Liver (tissue), 9 donors: ENCODE measurements around the gene EDNRA. TPM values are rescaled to one million over a fixed set of nuclear protein-coding genes. Genes with fewer than 3 reads are reported as not detected.

Experiments
- DNase-seq: peaks from one replicate; pipeline ENCODE4 v3.0.0-alpha.2; 2017; ENCODE audit warnings: low spot score
- H3K27ac ChIP-seq, 2 donors: one replicate each; pipeline ENCODE4 v1.7.0; 2013; ENCODE audit warnings: inconsistent platforms in 2 of 2, low read length in 2 of 2, control low read depth in 1 of 2, low read depth in 1 of 2, mild to moderate bottlenecking in 1 of 2
- H3K27me3 ChIP-seq, 4 donors: one replicate each; pipeline versions ENCODE4 v1.6.1 to v1.7.0; 2013; ENCODE audit warnings: low read length in 3 of 4, inconsistent platforms in 1 of 4, mild to moderate bottlenecking in 1 of 4, moderate library complexity in 1 of 4; ENCODE audit not compliant: control insufficient read depth in 4 of 4, insufficient read depth in 4 of 4
- H3K36me3 ChIP-seq, 4 donors: one replicate each; pipeline versions ENCODE4 v1.6.1 to v1.7.0; 2013; ENCODE audit warnings: low read length in 3 of 4, mild to moderate bottlenecking in 3 of 4, low read depth in 1 of 4, moderate library complexity in 1 of 4; ENCODE audit not compliant: control insufficient read depth in 4 of 4, insufficient read depth in 3 of 4
- H3K4me1 ChIP-seq, 4 donors: one replicate each; pipeline versions ENCODE4 v1.6.1 to v1.7.0; 2013; ENCODE audit warnings: low read length in 3 of 4, mild to moderate bottlenecking in 3 of 4, moderate library complexity in 1 of 4; ENCODE audit not compliant: control insufficient read depth in 4 of 4, insufficient read depth in 4 of 4
- H3K4me3 ChIP-seq, 3 donors: one replicate each; pipeline versions ENCODE4 v1.6.1 to v1.7.0; 2013; ENCODE audit warnings: low read length in 3 of 3, control low read depth in 1 of 3, low read depth in 1 of 3, mild to moderate bottlenecking in 1 of 3
- H3K9ac ChIP-seq, 2 donors: one replicate each; pipeline ENCODE4 v1.7.0; 2013; ENCODE audit warnings: low read length in 2 of 2, mild to moderate bottlenecking in 2 of 2, moderate library complexity in 2 of 2, control low read depth in 1 of 2, low read depth in 1 of 2
- H3K9me3 ChIP-seq, 4 donors: one replicate each; pipeline versions ENCODE4 v1.6.1 to v1.7.0; 2013; ENCODE audit warnings: low read length in 3 of 4; ENCODE audit not compliant: control insufficient read depth in 4 of 4
- EGR1 ChIP-seq, 2 donors: IDR thresholded peaks; 2 replicates each; pipeline ENCODE4 v1.6.1; 2016 to 2018; ENCODE audit warnings: antibody characterized with exemption in 2 of 2, low read depth in 2 of 2
- FOXA1 ChIP-seq: IDR thresholded peaks from 2 replicates; pipeline ENCODE4 v1.6.1; 2016; ENCODE audit warnings: antibody characterized with exemption
- FOXA2 ChIP-seq: IDR thresholded peaks from 2 replicates; pipeline ENCODE4 v1.6.1; 2016; ENCODE audit warnings: antibody characterized with exemption
- GABPA ChIP-seq, 2 donors: IDR thresholded peaks in 1 of 2; conservative IDR thresholded peaks in 1 of 2; 2 replicates each; pipeline ENCODE4 v1.6.1; 2016; ENCODE audit warnings: antibody characterized with exemption in 2 of 2, mild to moderate bottlenecking in 1 of 2, moderate library complexity in 1 of 2
- HNF4A ChIP-seq, 2 donors: conservative IDR thresholded peaks; 2 replicates each; pipeline ENCODE4 v1.6.1; 2016; ENCODE audit warnings: antibody characterized with exemption in 2 of 2, mild to moderate bottlenecking in 2 of 2
- HNF4G ChIP-seq: IDR thresholded peaks from 2 replicates; pipeline ENCODE4 v1.6.1; 2016; ENCODE audit warnings: antibody characterized with exemption
- JUND ChIP-seq, 2 donors: IDR thresholded peaks; 2 replicates each; pipeline ENCODE4 v1.6.1; 2016; ENCODE audit warnings: antibody characterized with exemption in 2 of 2
- NR2F2 ChIP-seq: IDR thresholded peaks from 2 replicates; pipeline ENCODE4 v1.6.1; 2016; ENCODE audit warnings: antibody characterized with exemption
- RAD21 ChIP-seq, 2 donors: IDR thresholded peaks; 2 replicates each; pipeline ENCODE4 v1.6.1; 2016; ENCODE audit warnings: antibody characterized with exemption in 2 of 2, mild to moderate bottlenecking in 2 of 2
- RXRA ChIP-seq, 2 donors: IDR thresholded peaks; 2 replicates each; pipeline ENCODE4 v1.6.1; 2017 to 2018; ENCODE audit warnings: antibody characterized with exemption in 2 of 2, mild to moderate bottlenecking in 1 of 2
- SP1 ChIP-seq: IDR thresholded peaks from 2 replicates; pipeline ENCODE4 v1.6.1; 2018; ENCODE audit warnings: antibody characterized with exemption, mild to moderate bottlenecking
- TAF1 ChIP-seq: conservative IDR thresholded peaks from 2 replicates; pipeline ENCODE4 v1.6.1; 2016; ENCODE audit warnings: antibody characterized with exemption, mild to moderate bottlenecking
- YY1 ChIP-seq: IDR thresholded peaks from 2 replicates; pipeline ENCODE4 v1.6.1; 2016; ENCODE audit warnings: antibody characterized with exemption, mild to moderate bottlenecking
- WGBS: extraction: QIAGEN DNeasy Blood & Tissue Kit; methylation state at CpG from one replicate; pipeline ENCODE4 v1.1.7; 2013; 5-methylcytosine and 5-hydroxymethylcytosine counted together
- polyA plus RNA-seq, 2 donors: library from polyadenylated mRNA; stranded (reverse) in 1 of 2; unstranded in 1 of 2; fragments of 200-250 nt in 1 of 2; fragments of >200 nt in 1 of 2; fragmentation: Nextera tagmentation in 1 of 2; extraction: Ambion mirVana in 1 of 2; gene quantifications; one replicate each; pipeline versions ENCODE4 v1.2.1 to v1.2.3, GENCODE V29; 2013 to 2015
- total RNA-seq, 2 donors: library from RNA; depleted of rRNA; stranded (reverse); fragments of >200 nt; gene quantifications; one replicate each; pipeline ENCODE4 v1.2.3, GENCODE V29; 2014
- TF ChIP-seq, protein P1 (sequence below): fragments of 150-350 bp; IDR thresholded peaks from 2 replicates; pipeline ENCODE4 v1.5.1; 2017; ENCODE audit warnings: improper control_type of control experiment, low read depth, low read length; ENCODE audit not compliant: missing input control
- TF ChIP-seq, protein P2 (sequence below): IDR thresholded peaks from 2 replicates; pipeline ENCODE4 v1.6.1; 2016; ENCODE audit warnings: antibody characterized with exemption
- TF ChIP-seq, protein P3 (sequence below): IDR thresholded peaks from 2 replicates; pipeline ENCODE4 v1.6.1; 2016; ENCODE audit warnings: antibody characterized with exemption, mild to moderate bottlenecking
- TF ChIP-seq, protein P4 (sequence below): IDR thresholded peaks from 2 replicates; pipeline ENCODE4 v1.6.1; 2016; ENCODE audit warnings: antibody characterized with exemption
- TF ChIP-seq, protein P5 (sequence below): IDR thresholded peaks from 2 replicates; pipeline ENCODE4 v1.6.1; 2016; ENCODE audit warnings: antibody characterized with exemption
- donor health status: healthy.
- donor health status: healthy.
- donor health status: healthy.
- donor health status: healthy.
- donor health status: healthy.

Gene EDNRA
- total and polyA plus RNA-seq, 4 donors: 0.71 to 6.0 (median 1.1) TPM

DNA sequence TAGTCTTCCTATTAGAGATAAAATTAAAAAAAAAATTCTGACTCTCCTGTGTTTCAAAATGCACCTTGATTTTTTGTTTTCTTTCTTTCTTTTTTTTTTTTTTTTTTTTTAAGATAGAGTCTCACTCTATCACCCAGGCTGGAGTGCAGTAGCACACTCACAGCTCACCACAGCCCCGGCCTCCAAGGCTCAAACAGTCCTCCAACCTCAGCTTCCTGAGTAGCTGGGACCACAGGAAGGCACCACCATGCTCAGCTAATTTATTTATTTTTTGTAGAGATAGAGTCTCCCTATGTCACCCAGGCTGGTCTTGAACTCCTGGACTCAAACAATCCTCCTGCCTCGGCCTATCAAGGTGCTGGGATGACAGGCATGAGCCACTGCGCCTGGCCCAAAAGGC, 95.2 kb downstream of the EDNRA start:
- no peaks in the 10 kb centered on the region for H3K27me3 ChIP-seq
- no peak for DNase-seq
- no peak overlapping the region for H3K4me3 ChIP-seq
- 89% methylated on average over 3 of the region's 3 CpGs for WGBS
- H3K27ac ChIP-seq: no peak overlapping the region
- no peaks in the 10 kb centered on the region for H3K4me1 ChIP-seq
- no peaks in the 10 kb centered on the region for H3K36me3 ChIP-seq
- H3K9ac ChIP-seq: no peak overlapping the region
- H3K9me3 ChIP-seq: no peaks in the 10 kb centered on the region
- no peak for TF ChIP-seq EGR1 (IDR thresholded peaks at IDR 0.05; ENCODE audit: low read depth in 2 of 2)
- TF ChIP-seq, protein P1, sequence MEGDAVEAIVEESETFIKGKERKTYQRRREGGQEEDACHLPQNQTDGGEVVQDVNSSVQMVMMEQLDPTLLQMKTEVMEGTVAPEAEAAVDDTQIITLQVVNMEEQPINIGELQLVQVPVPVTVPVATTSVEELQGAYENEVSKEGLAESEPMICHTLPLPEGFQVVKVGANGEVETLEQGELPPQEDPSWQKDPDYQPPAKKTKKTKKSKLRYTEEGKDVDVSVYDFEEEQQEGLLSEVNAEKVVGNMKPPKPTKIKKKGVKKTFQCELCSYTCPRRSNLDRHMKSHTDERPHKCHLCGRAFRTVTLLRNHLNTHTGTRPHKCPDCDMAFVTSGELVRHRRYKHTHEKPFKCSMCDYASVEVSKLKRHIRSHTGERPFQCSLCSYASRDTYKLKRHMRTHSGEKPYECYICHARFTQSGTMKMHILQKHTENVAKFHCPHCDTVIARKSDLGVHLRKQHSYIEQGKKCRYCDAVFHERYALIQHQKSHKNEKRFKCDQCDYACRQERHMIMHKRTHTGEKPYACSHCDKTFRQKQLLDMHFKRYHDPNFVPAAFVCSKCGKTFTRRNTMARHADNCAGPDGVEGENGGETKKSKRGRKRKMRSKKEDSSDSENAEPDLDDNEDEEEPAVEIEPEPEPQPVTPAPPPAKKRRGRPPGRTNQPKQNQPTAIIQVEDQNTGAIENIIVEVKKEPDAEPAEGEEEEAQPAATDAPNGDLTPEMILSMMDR: no peak
- TF ChIP-seq SP1: no peak
- no peak for TF ChIP-seq HNF4A (conservative IDR thresholded peaks at IDR 0.05)
- TF ChIP-seq GABPA (IDR thresholded peaks at IDR 0.05 in 1 of 2, conservative IDR thresholded peaks at IDR 0.05 in 1 of 2): no peak
- TF ChIP-seq RXRA (IDR thresholded peaks at IDR 0.05): no peak
- TF ChIP-seq, protein P2, sequence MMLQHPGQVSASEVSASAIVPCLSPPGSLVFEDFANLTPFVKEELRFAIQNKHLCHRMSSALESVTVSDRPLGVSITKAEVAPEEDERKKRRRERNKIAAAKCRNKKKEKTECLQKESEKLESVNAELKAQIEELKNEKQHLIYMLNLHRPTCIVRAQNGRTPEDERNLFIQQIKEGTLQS: no peak
- TF ChIP-seq TAF1: no peak
- TF ChIP-seq, protein P3, sequence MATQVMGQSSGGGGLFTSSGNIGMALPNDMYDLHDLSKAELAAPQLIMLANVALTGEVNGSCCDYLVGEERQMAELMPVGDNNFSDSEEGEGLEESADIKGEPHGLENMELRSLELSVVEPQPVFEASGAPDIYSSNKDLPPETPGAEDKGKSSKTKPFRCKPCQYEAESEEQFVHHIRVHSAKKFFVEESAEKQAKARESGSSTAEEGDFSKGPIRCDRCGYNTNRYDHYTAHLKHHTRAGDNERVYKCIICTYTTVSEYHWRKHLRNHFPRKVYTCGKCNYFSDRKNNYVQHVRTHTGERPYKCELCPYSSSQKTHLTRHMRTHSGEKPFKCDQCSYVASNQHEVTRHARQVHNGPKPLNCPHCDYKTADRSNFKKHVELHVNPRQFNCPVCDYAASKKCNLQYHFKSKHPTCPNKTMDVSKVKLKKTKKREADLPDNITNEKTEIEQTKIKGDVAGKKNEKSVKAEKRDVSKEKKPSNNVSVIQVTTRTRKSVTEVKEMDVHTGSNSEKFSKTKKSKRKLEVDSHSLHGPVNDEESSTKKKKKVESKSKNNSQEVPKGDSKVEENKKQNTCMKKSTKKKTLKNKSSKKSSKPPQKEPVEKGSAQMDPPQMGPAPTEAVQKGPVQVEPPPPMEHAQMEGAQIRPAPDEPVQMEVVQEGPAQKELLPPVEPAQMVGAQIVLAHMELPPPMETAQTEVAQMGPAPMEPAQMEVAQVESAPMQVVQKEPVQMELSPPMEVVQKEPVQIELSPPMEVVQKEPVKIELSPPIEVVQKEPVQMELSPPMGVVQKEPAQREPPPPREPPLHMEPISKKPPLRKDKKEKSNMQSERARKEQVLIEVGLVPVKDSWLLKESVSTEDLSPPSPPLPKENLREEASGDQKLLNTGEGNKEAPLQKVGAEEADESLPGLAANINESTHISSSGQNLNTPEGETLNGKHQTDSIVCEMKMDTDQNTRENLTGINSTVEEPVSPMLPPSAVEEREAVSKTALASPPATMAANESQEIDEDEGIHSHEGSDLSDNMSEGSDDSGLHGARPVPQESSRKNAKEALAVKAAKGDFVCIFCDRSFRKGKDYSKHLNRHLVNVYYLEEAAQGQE: no peak
- TF ChIP-seq JUND (IDR thresholded peaks at IDR 0.05): no peak
- TF ChIP-seq YY1: no peak
- TF ChIP-seq FOXA1: no peak
- TF ChIP-seq FOXA2: no peak
- TF ChIP-seq, protein P4, sequence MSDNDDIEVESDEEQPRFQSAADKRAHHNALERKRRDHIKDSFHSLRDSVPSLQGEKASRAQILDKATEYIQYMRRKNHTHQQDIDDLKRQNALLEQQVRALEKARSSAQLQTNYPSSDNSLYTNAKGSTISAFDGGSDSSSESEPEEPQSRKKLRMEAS: no peak
- no peak for TF ChIP-seq NR2F2
- TF ChIP-seq HNF4G: no peak

DNA sequence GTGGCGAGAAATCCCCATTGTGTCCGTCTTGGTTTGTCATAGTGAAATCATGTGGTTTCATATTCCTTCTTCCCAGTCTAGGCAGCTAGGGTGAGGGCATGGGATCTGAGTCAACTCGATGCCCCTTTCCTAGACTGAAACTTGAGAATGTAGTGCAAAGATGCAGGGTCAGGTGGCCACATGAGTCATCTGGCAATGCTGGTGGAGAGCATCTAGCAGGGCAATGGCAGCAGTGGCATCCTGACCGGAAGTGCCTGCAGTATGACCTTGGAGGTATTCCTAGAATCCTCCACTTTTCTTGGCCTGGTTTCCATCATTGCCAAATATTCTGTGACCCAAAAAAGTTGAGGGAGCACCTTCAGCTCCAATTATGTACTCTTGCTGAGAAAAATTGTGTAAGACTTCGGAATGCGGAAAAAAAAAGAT, 97.2 kb downstream of the EDNRA start:
- Histone ChIP-seq H3K4me1 (no peaks in the 10 kb centered on the region), H3K4me3 (no peak overlapping the region), H3K9ac (no peak overlapping the region), H3K27me3 (no peaks in the 10 kb centered on the region), H3K27ac (no peak overlapping the region), H3K36me3 (no peaks in the 10 kb centered on the region), H3K9me3 (no peaks in the 10 kb centered on the region)
- WGBS: 80% methylated on average over 6 of the region's 6 CpGs
- no peak for DNase-seq
- TF ChIP-seq HNF4G: no peak
- TF ChIP-seq, protein P3: no peak
- no peak for TF ChIP-seq JUND (IDR thresholded peaks at IDR 0.05)
- TF ChIP-seq, protein P4: no peak
- no peak for TF ChIP-seq RAD21 (IDR thresholded peaks at IDR 0.05)
- no peak for TF ChIP-seq YY1
- no peak for TF ChIP-seq NR2F2
- TF ChIP-seq GABPA (IDR thresholded peaks at IDR 0.05 in 1 of 2, conservative IDR thresholded peaks at IDR 0.05 in 1 of 2): no peak
- TF ChIP-seq, protein P2: no peak
- TF ChIP-seq FOXA1: no peak
- TF ChIP-seq, protein P5, sequence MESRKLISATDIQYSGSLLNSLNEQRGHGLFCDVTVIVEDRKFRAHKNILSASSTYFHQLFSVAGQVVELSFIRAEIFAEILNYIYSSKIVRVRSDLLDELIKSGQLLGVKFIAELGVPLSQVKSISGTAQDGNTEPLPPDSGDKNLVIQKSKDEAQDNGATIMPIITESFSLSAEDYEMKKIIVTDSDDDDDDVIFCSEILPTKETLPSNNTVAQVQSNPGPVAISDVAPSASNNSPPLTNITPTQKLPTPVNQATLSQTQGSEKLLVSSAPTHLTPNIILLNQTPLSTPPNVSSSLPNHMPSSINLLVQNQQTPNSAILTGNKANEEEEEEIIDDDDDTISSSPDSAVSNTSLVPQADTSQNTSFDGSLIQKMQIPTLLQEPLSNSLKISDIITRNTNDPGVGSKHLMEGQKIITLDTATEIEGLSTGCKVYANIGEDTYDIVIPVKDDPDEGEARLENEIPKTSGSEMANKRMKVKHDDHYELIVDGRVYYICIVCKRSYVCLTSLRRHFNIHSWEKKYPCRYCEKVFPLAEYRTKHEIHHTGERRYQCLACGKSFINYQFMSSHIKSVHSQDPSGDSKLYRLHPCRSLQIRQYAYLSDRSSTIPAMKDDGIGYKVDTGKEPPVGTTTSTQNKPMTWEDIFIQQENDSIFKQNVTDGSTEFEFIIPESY: no peak
- TF ChIP-seq EGR1 (IDR thresholded peaks at IDR 0.05; ENCODE audit: low read depth in 2 of 2): no peak
- TF ChIP-seq FOXA2: no peak
- TF ChIP-seq TAF1: no peak
- no peak for TF ChIP-seq RXRA (IDR thresholded peaks at IDR 0.05)
